GM12878 (cell line): ENCODE results near the gene RFFL. TPM values are rescaled to one million over a fixed set of nuclear protein-coding genes. Genes with fewer than 3 reads are reported as not detected.

Experiments used
- ATAC-seq: fragments of 200-7000 bp; cut with Tn5 transposase; 3 replicates; pipeline ENCODE4 v1.9.1; 2020; ENCODE audit warnings: mild to moderate bottlenecking, moderate library complexity
- BruUV-seq: library from RNA; stranded (reverse); fragments of 400-500 nt; replicated peaks from 2 replicates; lab custom pipeline; 2021; lab: Mats Ljungman, UMichigan
- CTCF ChIA-PET: fragments of 300-600 bp; sonication (Branson Sonifier 250); formaldehyde crosslinking; extraction: SDS; loops from one replicate; lab custom pipeline; 2021; ENCODE audit warnings: inconsistent platforms; lab: Yijun Ruan, JAX
- POLR2A ChIA-PET: fragments of 350-600 bp; formaldehyde crosslinking; extraction: SDS; loops from one replicate; lab custom pipeline; 2021; ENCODE audit warnings: inconsistent platforms; lab: Charles Lee
- RAD21 ChIA-PET: fragments of 300-600 bp; sonication (Branson Sonifier 250); formaldehyde crosslinking; loops from one replicate; lab custom pipeline; 2023; ENCODE audit warnings: antibody characterized with exemption; ENCODE audit not compliant: unreplicated experiment; lab: Charles Lee
- SMC1A ChIA-PET: fragments of 300-600 bp; sonication (Branson Sonifier 250); formaldehyde crosslinking; loops from one replicate; lab custom pipeline; 2023; ENCODE audit not compliant: unreplicated experiment, uncharacterized antibody; lab: Charles Lee
- DNase-seq: peaks from one replicate; pipeline ENCODE4 v3.0.0-alpha.2; 2011; ENCODE audit warnings: low read depth, low spot score
- FAIRE-seq: peaks from 3 replicates; lab custom pipeline; 2011; peaks lifted over from hg19 to GRCh38; lab: Jason Lieb, UNC
- H2AFZ ChIP-seq: 2 replicates; pipeline ENCODE4 v1.6.0; 2011; ENCODE audit warnings: low read depth, low read length, control low read depth; ENCODE audit not compliant: control insufficient read depth
- H3K27ac ChIP-seq: 2 replicates; pipeline ENCODE4 v1.5.1; 2011; ENCODE audit warnings: control low read depth; ENCODE audit not compliant: control insufficient read depth, insufficient read depth
- H3K27me3 ChIP-seq, 2 experiments: replicated peaks in 1 of 2; 2 replicates each; pipeline versions ENCODE4 v1.6.0 to v1.6.1; 2011; ENCODE audit warnings: low read length in 1 of 2; ENCODE audit not compliant: control insufficient read depth in 2 of 2, insufficient read depth in 2 of 2
- H3K36me3 ChIP-seq, 2 experiments: 2 replicates each; pipeline ENCODE4 v1.5.1; 2011; ENCODE audit warnings: low read length in 1 of 2; ENCODE audit not compliant: control insufficient read depth in 2 of 2, insufficient read depth in 2 of 2
- H3K4me1 ChIP-seq: 2 replicates; pipeline ENCODE4 v1.6.1; 2011; ENCODE audit warnings: mild to moderate bottlenecking, low read length, moderate library complexity, mixed read lengths; ENCODE audit not compliant: control insufficient read depth, insufficient read depth
- H3K4me2 ChIP-seq: 2 replicates; pipeline ENCODE4 v1.6.0; 2011; ENCODE audit warnings: control low read depth; ENCODE audit not compliant: control insufficient read depth, insufficient read depth
- H3K4me3 ChIP-seq: fragments of 200-600 bp; sonication (generic); 2 replicates; pipeline ENCODE4 v1.5.1; 2016
- H3K79me2 ChIP-seq: 2 replicates; pipeline ENCODE4 v1.6.0; 2011; ENCODE audit warnings: low read length; ENCODE audit not compliant: control insufficient read depth, insufficient read depth
- H3K9ac ChIP-seq: 2 replicates; pipeline ENCODE4 v1.8.0; 2011; ENCODE audit warnings: low read length, control low read depth, mixed read lengths; ENCODE audit not compliant: control insufficient read depth, insufficient read depth
- H3K9me3 ChIP-seq: replicated peaks from 3 replicates; pipeline ENCODE4 v1.5.1; 2011; ENCODE audit warnings: mild to moderate bottlenecking, low read length; ENCODE audit not compliant: control insufficient read depth, insufficient read depth
- H4K20me1 ChIP-seq: 2 replicates; pipeline ENCODE4 v1.6.0; 2011; ENCODE audit not compliant: control insufficient read depth, insufficient read depth
- LARP7 ChIP-seq: fragments of 450-650 bp; IDR thresholded peaks from 2 replicates; pipeline ENCODE4 v1.6.1; 2017; ENCODE audit warnings: mild to moderate bottlenecking
- SMAD5 ChIP-seq: IDR thresholded peaks from 2 replicates; pipeline ENCODE4 v1.6.1; 2016; ENCODE audit warnings: antibody characterized with exemption, low read depth
- TCF12 ChIP-seq: IDR thresholded peaks from 2 replicates; pipeline ENCODE4 v1.6.1; 2011; ENCODE audit warnings: low read depth, mild to moderate bottlenecking, low read length
- WGBS: methylation state at CpG from one replicate; pipeline ENCODE4 v1.1.6; 2016; ENCODE audit warnings: low lambda C conversion rate; ENCODE audit not compliant: insufficient replicate concordance, insufficient coverage; ENCODE audit errors: missing lambda C conversion rate; 5-methylcytosine and 5-hydroxymethylcytosine counted together
- in situ Hi-C: fragments of 300-500 bp; cut with MboI; formaldehyde crosslinking; loops from 9 replicates; pipeline ENCODE4 v1.14.3; 2018; ENCODE audit warnings: mixed read lengths
- intact Hi-C: fragments of 100-400 bp; cut with micrococcal nuclease; formaldehyde crosslinking; loops from one replicate; pipeline ENCODE4 v1.14.2; 2022; ENCODE audit not compliant: unreplicated experiment
- polyA plus RNA-seq, 11 experiments: library from polyadenylated mRNA; depleted of rRNA in 4 of 11; unstranded in 6 of 11; stranded (reverse) in 5 of 11; fragments of >200 nt; fragmentation: Nextera tagmentation in 4 of 11; fragmentation: Illumina TruSeq in 1 of 11; extraction: Ambion mirVana in 4 of 11; extraction: Trizol in 1 of 11; gene quantifications; 1 replicate in 1 of 11; 2 replicates in 10 of 11; pipeline versions ENCODE4 v1.2.1 to v1.2.3, GENCODE V29; 2011 to 2016; ENCODE audit warnings: inconsistent platforms in 2 of 11, missing spikeins in 2 of 11, low read depth in 1 of 11
- total RNA-seq, 4 experiments: library from RNA; depleted of rRNA in 3 of 4; stranded (reverse); fragments of >200 nt in 3 of 4; fragmentation: Illumina TruSeq in 1 of 4; extraction: Trizol in 1 of 4; gene quantifications; 2 replicates each; pipeline versions ENCODE4 v1.2.1 to v1.2.3, GENCODE V29; 2013 to 2021
- TF ChIP-seq, protein P1 (sequence below): fragments of 450-650 bp; IDR thresholded peaks from 2 replicates; pipeline ENCODE4 v1.6.1; 2016; ENCODE audit warnings: mild to moderate bottlenecking

RFFL gene
- total and polyA plus RNA-seq, 10 of the 15 experiments (the other 5 are each of a cell fraction or from before 2014, with no cell fraction given) = 4.7 to 56.1 (median 26.9) TPM

DNA sequence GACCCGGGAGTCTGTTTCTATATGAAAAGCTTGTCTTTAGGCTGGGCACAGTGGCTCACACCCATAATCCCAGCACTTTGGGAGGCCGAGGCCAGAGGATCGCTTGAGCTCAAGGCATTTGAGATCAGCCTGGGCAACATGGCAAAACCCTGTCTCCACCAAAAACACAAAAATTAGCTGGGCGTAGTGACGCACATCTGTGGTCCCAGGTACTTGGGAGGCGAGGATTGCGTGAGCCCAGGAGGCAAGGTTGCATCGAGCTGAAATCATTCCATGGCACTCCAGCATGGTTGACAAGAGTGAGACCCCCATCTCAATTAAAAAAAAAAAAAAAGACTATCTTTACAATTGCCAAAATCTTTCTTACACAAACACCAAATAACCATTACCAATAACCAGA is 22.7 kb upstream of the RFFL start:
- no peak for ATAC-seq
- TF ChIP-seq LARP7 (no peak), SMAD5 (no peak), TCF12 (no peak)
- TF ChIP-seq, protein P1, sequence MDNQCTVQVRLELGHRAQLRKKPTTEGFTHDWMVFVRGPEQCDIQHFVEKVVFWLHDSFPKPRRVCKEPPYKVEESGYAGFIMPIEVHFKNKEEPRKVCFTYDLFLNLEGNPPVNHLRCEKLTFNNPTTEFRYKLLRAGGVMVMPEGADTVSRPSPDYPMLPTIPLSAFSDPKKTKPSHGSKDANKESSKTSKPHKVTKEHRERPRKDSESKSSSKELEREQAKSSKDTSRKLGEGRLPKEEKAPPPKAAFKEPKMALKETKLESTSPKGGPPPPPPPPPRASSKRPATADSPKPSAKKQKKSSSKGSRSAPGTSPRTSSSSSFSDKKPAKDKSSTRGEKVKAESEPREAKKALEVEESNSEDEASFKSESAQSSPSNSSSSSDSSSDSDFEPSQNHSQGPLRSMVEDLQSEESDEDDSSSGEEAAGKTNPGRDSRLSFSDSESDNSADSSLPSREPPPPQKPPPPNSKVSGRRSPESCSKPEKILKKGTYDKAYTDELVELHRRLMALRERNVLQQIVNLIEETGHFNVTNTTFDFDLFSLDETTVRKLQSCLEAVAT = peak; percentile 94
- TF ChIP-seq, all 136 proteins: peak for 1
- H3K79me2 ChIP-seq = peaks cover 74% of the 10 kb centered on the region
- no peaks in the 10 kb centered on the region for H4K20me1 ChIP-seq
- peak overlapping the region; percentile 96; the same call in 1 of the 2 replicates for H3K27ac ChIP-seq
- no peak overlapping the region; the same call in none of the 2 replicates for H3K9ac ChIP-seq
- intact Hi-C loops = loop anchor here (5.0 kb wide), 1 partner anchor 104 kb away; the partner anchor contains the start of gene LIG3
- SMC1A ChIA-PET = interaction anchor here (0.6 to 14.7 kb wide), 10 partner anchors 9 to 105 kb away, joined by 3 to 534 read pairs (median 4); partner anchors contain the start of genes RAD51D and RFFL
- H3K4me2 ChIP-seq = peak overlapping the region; percentile 73
- WGBS = over 99% methylated on average over 8 of the region's 8 CpGs
- FAIRE-seq = no peak
- CTCF ChIA-PET = interaction anchor here (1.1 to 3.0 kb wide), 7 partner anchors 12 to 87 kb away, joined by 3 to 23 read pairs (median 5); partner anchors contain the start of gene RFFL
- H3K9me3 ChIP-seq = no peaks in the 10 kb centered on the region
- BruUV-seq = no TSS peak
- in situ Hi-C loops = no loop called here
- DNase-seq = no peak
- H3K27me3 ChIP-seq = no peaks in the 10 kb centered on the region
- peaks cover 32% of the 10 kb centered on the region for H3K4me1 ChIP-seq
- POLR2A ChIA-PET = interaction anchor here (1.4 to 5.0 kb wide), 5 partner anchors 10 to 125 kb away, joined by 5 to 115 read pairs (median 13); partner anchors contain the start of genes CCT6B, RFFL and ZNF830
- peak overlapping the region; percentile 80; the same call in 1 of the 2 replicates for H3K4me3 ChIP-seq
- H2AFZ ChIP-seq = no peak overlapping the region
- H3K36me3 ChIP-seq = no peaks in the 10 kb centered on the region; a peak in 1 of 4 replicates
- RAD21 ChIA-PET = interaction anchor here (0.5 to 17.8 kb wide), 7 partner anchors 18 to 341 kb away, joined by 3 to 452 read pairs (median 6); partner anchors contain the start of gene RFFL
